ENCODE measurements around the gene ERICH2. TPM values are rescaled to one million over a fixed set of nuclear protein-coding genes. Genes with fewer than 3 reads are reported as not detected.

The ERICH2 gene
- total and polyA plus RNA-seq, 2 of the 13 experiments (the other 11 are each of a cell fraction or from before 2014, with no cell fraction given): not detected

DNA sequence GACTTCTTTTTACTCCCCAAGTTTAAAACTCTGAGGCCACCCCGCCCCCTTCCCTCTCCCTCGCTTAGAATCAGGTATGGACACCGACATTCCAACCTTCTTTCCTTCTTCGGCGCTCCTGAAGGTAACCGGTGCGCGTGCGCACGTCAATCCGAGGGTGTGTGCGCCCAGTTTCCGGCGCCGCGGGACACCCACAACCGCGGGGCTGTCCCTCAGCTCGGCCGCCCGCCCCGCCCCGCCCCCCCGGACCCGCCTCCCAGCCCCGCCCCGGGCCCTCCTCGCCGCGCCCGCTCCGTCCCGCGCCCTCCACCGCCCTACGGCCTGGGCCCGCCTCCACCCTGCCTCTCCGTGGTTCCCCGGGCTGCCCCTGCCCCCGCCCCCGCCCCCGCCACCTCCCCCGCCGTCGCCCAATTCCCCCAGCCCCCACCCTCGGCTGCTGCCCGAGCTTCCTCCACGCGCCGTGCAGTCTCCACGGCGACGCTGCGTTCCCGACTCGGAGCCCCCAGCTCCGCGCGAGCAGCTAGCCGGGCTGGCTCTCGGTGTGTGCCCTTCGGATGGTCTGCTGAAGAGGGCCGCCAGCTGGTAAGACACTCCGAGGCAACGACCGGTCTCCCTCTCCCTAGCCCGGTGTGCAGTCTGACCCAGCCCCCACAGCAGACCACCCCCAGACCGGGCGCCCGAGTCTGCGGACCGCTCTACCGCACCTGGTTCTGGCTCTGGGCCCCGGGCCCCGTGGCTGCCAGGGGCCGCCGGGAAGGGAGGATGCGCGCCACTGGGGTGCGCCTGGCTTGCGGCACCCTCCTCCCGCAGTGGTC lies 635 bp downstream of the ERICH2 start (continued):
- TF ChIP-seq, protein P1, sequence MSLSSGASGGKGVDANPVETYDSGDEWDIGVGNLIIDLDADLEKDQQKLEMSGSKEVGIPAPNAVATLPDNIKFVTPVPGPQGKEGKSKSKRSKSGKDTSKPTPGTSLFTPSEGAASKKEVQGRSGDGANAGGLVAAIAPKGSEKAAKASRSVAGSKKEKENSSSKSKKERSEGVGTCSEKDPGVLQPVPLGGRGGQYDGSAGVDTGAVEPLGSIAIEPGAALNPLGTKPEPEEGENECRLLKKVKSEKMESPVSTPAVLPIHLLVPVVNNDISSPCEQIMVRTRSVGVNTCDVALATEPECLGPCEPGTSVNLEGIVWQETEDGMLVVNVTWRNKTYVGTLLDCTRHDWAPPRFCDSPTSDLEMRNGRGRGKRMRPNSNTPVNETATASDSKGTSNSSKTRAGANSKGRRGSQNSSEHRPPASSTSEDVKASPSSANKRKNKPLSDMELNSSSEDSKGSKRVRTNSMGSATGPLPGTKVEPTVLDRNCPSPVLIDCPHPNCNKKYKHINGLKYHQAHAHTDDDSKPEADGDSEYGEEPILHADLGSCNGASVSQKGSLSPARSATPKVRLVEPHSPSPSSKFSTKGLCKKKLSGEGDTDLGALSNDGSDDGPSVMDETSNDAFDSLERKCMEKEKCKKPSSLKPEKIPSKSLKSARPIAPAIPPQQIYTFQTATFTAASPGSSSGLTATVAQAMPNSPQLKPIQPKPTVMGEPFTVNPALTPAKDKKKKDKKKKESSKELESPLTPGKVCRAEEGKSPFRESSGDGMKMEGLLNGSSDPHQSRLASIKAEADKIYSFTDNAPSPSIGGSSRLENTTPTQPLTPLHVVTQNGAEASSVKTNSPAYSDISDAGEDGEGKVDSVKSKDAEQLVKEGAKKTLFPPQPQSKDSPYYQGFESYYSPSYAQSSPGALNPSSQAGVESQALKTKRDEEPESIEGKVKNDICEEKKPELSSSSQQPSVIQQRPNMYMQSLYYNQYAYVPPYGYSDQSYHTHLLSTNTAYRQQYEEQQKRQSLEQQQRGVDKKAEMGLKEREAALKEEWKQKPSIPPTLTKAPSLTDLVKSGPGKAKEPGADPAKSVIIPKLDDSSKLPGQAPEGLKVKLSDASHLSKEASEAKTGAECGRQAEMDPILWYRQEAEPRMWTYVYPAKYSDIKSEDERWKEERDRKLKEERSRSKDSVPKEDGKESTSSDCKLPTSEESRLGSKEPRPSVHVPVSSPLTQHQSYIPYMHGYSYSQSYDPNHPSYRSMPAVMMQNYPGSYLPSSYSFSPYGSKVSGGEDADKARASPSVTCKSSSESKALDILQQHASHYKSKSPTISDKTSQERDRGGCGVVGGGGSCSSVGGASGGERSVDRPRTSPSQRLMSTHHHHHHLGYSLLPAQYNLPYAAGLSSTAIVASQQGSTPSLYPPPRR (CRISPR knock-in tag; IDR thresholded peaks at IDR 0.05; ENCODE audit: borderline replicate concordance): no peak; the same call in 1 of the 2 replicates
- TF ChIP-seq ZNF777 (CRISPR knock-in tag; IDR thresholded peaks at IDR 0.05): peak; percentile 47; the same call in 1 of the 2 replicates
- TF ChIP-seq TBL1XR1 (IDR thresholded peaks at IDR 0.05; ENCODE audit: borderline replicate concordance, low read length, partially characterized antibody): no peak
- no peak for TF ChIP-seq ZFP1 (CRISPR knock-in tag; IDR thresholded peaks at IDR 0.05)
- 0 out of 2 replicates have a peak, but pooled peaks have one; percentile 58 for TF ChIP-seq ZNF879 (CRISPR knock-in tag; IDR thresholded peaks at IDR 0.05)
- TF ChIP-seq ZNF274 (CRISPR knock-in tag; IDR thresholded peaks at IDR 0.05): no peak
- TF ChIP-seq WIZ (CRISPR knock-in tag; IDR thresholded peaks at IDR 0.05): no peak
- TF ChIP-seq KDM1A (CRISPR knock-in tag; IDR thresholded peaks at IDR 0.05): no peak
- TF ChIP-seq HOXA9 (CRISPR knock-in tag; IDR thresholded peaks at IDR 0.05; ENCODE audit: borderline replicate concordance): no peak
- TF ChIP-seq, protein P2, sequence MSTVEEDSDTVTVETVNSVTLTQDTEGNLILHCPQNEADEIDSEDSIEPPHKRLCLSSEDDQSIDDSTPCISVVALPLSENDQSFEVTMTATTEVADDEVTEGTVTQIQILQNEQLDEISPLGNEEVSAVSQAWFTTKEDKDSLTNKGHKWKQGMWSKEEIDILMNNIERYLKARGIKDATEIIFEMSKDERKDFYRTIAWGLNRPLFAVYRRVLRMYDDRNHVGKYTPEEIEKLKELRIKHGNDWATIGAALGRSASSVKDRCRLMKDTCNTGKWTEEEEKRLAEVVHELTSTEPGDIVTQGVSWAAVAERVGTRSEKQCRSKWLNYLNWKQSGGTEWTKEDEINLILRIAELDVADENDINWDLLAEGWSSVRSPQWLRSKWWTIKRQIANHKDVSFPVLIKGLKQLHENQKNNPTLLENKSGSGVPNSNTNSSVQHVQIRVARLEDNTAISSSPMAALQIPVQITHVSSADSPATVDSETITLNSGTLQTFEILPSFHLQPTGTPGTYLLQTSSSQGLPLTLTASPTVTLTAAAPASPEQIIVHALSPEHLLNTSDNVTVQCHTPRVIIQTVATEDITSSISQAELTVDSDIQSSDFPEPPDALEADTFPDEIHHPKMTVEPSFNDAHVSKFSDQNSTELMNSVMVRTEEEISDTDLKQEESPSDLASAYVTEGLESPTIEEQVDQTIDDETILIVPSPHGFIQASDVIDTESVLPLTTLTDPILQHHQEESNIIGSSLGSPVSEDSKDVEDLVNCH (CRISPR knock-in tag; IDR thresholded peaks at IDR 0.05): peak; percentile 82; the same call in 1 of the 2 replicates
- peak; percentile 88; the same call in 1 of the 2 replicates for TF ChIP-seq ZNF598 (CRISPR knock-in tag; IDR thresholded peaks at IDR 0.05; ENCODE audit: borderline replicate concordance)
- no peak for TF ChIP-seq IKZF4 (CRISPR knock-in tag; IDR thresholded peaks at IDR 0.05; ENCODE audit: borderline replicate concordance, low read depth, not compliant biosample characterization)
- TF ChIP-seq, protein P3, sequence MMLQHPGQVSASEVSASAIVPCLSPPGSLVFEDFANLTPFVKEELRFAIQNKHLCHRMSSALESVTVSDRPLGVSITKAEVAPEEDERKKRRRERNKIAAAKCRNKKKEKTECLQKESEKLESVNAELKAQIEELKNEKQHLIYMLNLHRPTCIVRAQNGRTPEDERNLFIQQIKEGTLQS (CRISPR knock-in tag; IDR thresholded peaks at IDR 0.05): no peak; the same call in 1 of the 2 replicates
- TF ChIP-seq RNF2 (conservative IDR thresholded peaks at IDR 0.05; ENCODE audit: low read depth): peak; percentile 86
- no peak for TF ChIP-seq ADNP (CRISPR knock-in tag; IDR thresholded peaks at IDR 0.05)
- peak; percentile 66; the same call in 1 of the 2 replicates for TF ChIP-seq EED (CRISPR knock-in tag; IDR thresholded peaks at IDR 0.05)
- peak; percentile 82 for TF ChIP-seq HNRNPLL (IDR thresholded peaks at IDR 0.05; ENCODE audit: low read depth, low read length, poor library complexity, severe bottlenecking)
